Right lobe of liver (tissue), 4 donors: ENCODE measurements around the gene RER1.

ENCODE experiments used
- CTCF ChIP-seq, 4 donors: fragments of 200-600 bp in 3 of 4; fragments of 450-650 bp in 1 of 4; IDR thresholded peaks; one replicate each; pipeline versions ENCODE4 v1.5.1 to v1.8.0; 2016 to 2022; ENCODE audit warnings: antibody characterized with exemption in 4 of 4, mild to moderate bottlenecking in 2 of 4
- POLR2A ChIP-seq: fragments of 450-650 bp; IDR thresholded peaks from one replicate; pipeline ENCODE4 v1.6.1; 2017; ENCODE audit warnings: antibody characterized with exemption, mild to moderate bottlenecking
- donor health status: DM: no; HTN: no; CAD: no.
- donor health status: DM: no; HTN: no; CAD: no.
- donor health status: DM: no; HTN: yes; CAD: no.

- no peak for TF ChIP-seq CTCF (IDR thresholded peaks at IDR 0.05)
- no peak for TF ChIP-seq POLR2A
Measured at GRCh38 chr1:2345297-2346075, 46.2 kb upstream of the RER1 start.
